Measurements from ENCODE around the gene STX19.
"Not testable (repeated sequence)": the region's sequence is repeated elsewhere in the genome, so short reads cannot be mapped to it uniquely, and the experiment has no call there.

Gene STX19

GRCh38 chr3:93988283-93988682 lies 40.1 kb downstream of the STX19 start:
- H3K27me3 Mint-ChIP-seq, result no peaks in the 10 kb centered on the region
- no peaks in the 10 kb centered on the region for H3K36me3 Mint-ChIP-seq (ENCODE audit: insufficient read depth)
- H3K4me1 Mint-ChIP-seq, result peaks cover 5% of the 10 kb centered on the region
- DNase-seq (ENCODE audit: low spot score in 2 of 2) (no peak), ATAC-seq (replicated peaks; ENCODE audit: extremely low read depth, poor library complexity, severe bottlenecking) (no peak)
- no peak overlapping the region for H3K27ac Mint-ChIP-seq (ENCODE audit: low read depth)
- H3K4me3 Mint-ChIP-seq, result no peak overlapping the region
- no peaks in the 10 kb centered on the region for H3K9me3 Mint-ChIP-seq

DNA sequence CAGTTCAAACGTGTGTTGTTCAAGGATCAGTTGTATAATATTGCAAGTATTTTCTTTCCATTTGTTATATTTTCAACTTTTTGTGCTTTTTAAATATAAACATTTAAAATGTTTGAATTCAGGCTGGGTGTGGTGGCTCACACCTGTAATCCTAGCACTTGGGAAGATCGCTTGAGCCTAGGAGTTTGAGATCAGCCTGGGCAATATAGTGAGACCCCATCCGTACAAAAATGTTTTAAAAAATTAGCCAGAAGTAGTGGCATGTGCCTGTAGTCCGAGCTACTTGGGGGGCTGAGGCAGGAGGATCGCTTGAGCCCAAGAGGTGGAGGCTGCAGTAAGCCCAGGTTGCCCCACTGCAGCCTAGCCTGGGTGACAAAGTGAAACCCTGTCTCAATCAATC lies 43.8 kb downstream of the STX19 start:
- Mint-ChIP-seq H3K36me3 (ENCODE audit: insufficient read depth) (peaks cover 5% of the 10 kb centered on the region), H3K4me3 (no peak overlapping the region), H3K27ac (ENCODE audit: low read depth) (no peak overlapping the region), H3K27me3 (no peaks in the 10 kb centered on the region), H3K4me1 (peaks cover 14% of the 10 kb centered on the region), H3K9me3 (no peaks in the 10 kb centered on the region)
- DNase-seq (ENCODE audit: low spot score in 2 of 2), result no peak
- ATAC-seq (replicated peaks; ENCODE audit: extremely low read depth, poor library complexity, severe bottlenecking), result no peak

DNA sequence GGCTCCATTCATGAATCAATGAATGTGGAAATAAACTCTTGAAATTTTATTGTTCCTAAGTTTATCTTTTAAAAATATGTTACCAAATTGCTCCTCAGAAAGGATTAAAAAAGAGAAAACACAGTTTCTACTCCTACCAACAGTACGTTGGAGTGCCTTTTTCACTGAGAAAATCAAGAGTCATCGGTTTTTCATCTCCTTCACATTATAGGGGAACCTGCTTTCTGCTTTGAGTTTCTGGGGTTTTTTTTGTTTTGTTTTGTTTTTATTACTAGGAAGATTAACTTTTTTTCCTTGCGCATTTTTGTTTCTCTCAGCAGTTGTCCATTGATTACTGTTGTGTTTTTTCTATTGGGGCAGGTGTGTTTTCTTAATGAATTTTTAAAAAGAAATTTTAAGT lies 45.0 kb downstream of the STX19 start:
- no peaks in the 10 kb centered on the region for H3K9me3 Mint-ChIP-seq
- ATAC-seq (replicated peaks; ENCODE audit: extremely low read depth, poor library complexity, severe bottlenecking) (no peak), DNase-seq (ENCODE audit: low spot score in 2 of 2) (no peak)
- H3K4me3 Mint-ChIP-seq, result no peak overlapping the region
- peaks cover 19% of the 10 kb centered on the region for H3K4me1 Mint-ChIP-seq
- H3K27ac Mint-ChIP-seq (ENCODE audit: low read depth), result no peak overlapping the region
- H3K36me3 Mint-ChIP-seq (ENCODE audit: insufficient read depth), result peaks cover 5% of the 10 kb centered on the region
- no peaks in the 10 kb centered on the region for H3K27me3 Mint-ChIP-seq

DNA sequence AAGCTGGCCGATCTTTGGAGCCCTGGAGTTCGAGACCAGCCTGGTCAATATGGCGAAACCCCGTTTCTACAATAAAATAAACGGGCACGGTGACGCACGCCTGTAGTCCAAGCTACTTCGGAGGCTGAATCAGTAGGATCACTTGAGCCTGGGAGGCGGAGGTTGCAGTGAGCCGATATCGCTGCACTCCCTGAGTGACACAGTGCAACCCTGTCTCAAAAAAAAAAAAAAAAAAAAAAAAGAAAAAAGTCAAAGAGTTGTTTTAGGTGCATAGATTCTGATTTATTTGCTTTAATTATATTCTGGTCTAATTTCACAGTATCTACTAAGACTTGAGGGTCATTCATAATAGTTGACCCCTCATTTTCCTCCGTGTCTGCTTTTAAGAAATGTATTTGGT lies 46.7 kb downstream of the STX19 start:
- Mint-ChIP-seq H3K36me3 (ENCODE audit: insufficient read depth) (peaks cover 5% of the 10 kb centered on the region), H3K27me3 (no peaks in the 10 kb centered on the region), H3K27ac (ENCODE audit: low read depth) (no peak overlapping the region), H3K4me3 (no peak overlapping the region), H3K4me1 (peaks cover 19% of the 10 kb centered on the region), H3K9me3 (no peaks in the 10 kb centered on the region)
- no peak for ATAC-seq (replicated peaks; ENCODE audit: extremely low read depth, poor library complexity, severe bottlenecking)
- DNase-seq (ENCODE audit: low spot score in 2 of 2), result no peak

- peak; percentile 80 to 90 for DNase-seq (ENCODE audit: low spot score in 2 of 2)
- peaks cover 19% of the 10 kb centered on the region for H3K4me1 Mint-ChIP-seq
These were observed 48.3 kb downstream of the STX19 start, which contains the start of gene ARL13B for GRCh38 chr3:93979850-93980676. Gene ARL13B, plus strand, starts transcription at chr3:93980155. Its CDS starts 269 bp downstream, at chr3:93980424.

GRCh38 chr3:93973131-93974126 lies 55.0 kb downstream of the STX19 start, which contains the start of gene PROS1:
Gene PROS1, minus strand, starts transcription at chr3:93973896. Its CDS starts 147 bp downstream, at chr3:93973749.
- Mint-ChIP-seq H3K27me3 (peaks cover 24% of the 10 kb centered on the region), H3K9me3 (no peaks in the 10 kb centered on the region), H3K36me3 (ENCODE audit: insufficient read depth) (peaks cover 4% of the 10 kb centered on the region), H3K4me3 (peak within 1 kb of the TSS; percentile 80), H3K27ac (ENCODE audit: low read depth) (no peak within 1 kb of the TSS), H3K4me1 (peaks cover 14% of the 10 kb centered on the region)
- ATAC-seq (replicated peaks; ENCODE audit: extremely low read depth, poor library complexity, severe bottlenecking), result peak; percentile 87
- no peak for DNase-seq (ENCODE audit: low spot score in 2 of 2)

More at GRCh38 chr3:93979850-93980676, 48.3 kb downstream of the STX19 start, which contains the start of gene ARL13B:
- Mint-ChIP-seq H3K9me3 (no peaks in the 10 kb centered on the region), H3K27ac (ENCODE audit: low read depth) (peak within 1 kb of the TSS; percentile 95), H3K27me3 (no peaks in the 10 kb centered on the region), H3K36me3 (ENCODE audit: insufficient read depth) (peaks cover 7% of the 10 kb centered on the region), H3K4me3 (peak within 1 kb of the TSS; percentile 90)
- peak; percentile 100 for ATAC-seq (replicated peaks; ENCODE audit: extremely low read depth, poor library complexity, severe bottlenecking)

- H3K27ac Mint-ChIP-seq (ENCODE audit: low read depth), result no peak overlapping the region
- no peak overlapping the region for H3K4me3 Mint-ChIP-seq
- peaks cover 24% of the 10 kb centered on the region for H3K27me3 Mint-ChIP-seq
These were observed 58.4 kb downstream of the STX19 start for GRCh38 chr3:93969997-93970396.

GRCh38 chr3:93969443-93969842 lies 59.0 kb downstream of the STX19 start:
- Mint-ChIP-seq H3K4me3 (no peak overlapping the region), H3K27me3 (peaks cover 24% of the 10 kb centered on the region), H3K4me1 (peaks cover 14% of the 10 kb centered on the region), H3K27ac (ENCODE audit: low read depth) (no peak overlapping the region), H3K36me3 (ENCODE audit: insufficient read depth) (peaks cover 2% of the 10 kb centered on the region), H3K9me3 (no peaks in the 10 kb centered on the region)
- ATAC-seq (replicated peaks; ENCODE audit: extremely low read depth, poor library complexity, severe bottlenecking) (no peak), DNase-seq (ENCODE audit: low spot score in 2 of 2) (no peak)

More at GRCh38 chr3:93969997-93970396, 58.4 kb downstream of the STX19 start:
- H3K4me1 Mint-ChIP-seq, result peaks cover 14% of the 10 kb centered on the region
- DNase-seq (ENCODE audit: low spot score in 2 of 2) (no peak), ATAC-seq (replicated peaks; ENCODE audit: extremely low read depth, poor library complexity, severe bottlenecking) (no peak)
- peaks cover 2% of the 10 kb centered on the region for H3K36me3 Mint-ChIP-seq (ENCODE audit: insufficient read depth)
- H3K9me3 Mint-ChIP-seq, result no peaks in the 10 kb centered on the region

DNA sequence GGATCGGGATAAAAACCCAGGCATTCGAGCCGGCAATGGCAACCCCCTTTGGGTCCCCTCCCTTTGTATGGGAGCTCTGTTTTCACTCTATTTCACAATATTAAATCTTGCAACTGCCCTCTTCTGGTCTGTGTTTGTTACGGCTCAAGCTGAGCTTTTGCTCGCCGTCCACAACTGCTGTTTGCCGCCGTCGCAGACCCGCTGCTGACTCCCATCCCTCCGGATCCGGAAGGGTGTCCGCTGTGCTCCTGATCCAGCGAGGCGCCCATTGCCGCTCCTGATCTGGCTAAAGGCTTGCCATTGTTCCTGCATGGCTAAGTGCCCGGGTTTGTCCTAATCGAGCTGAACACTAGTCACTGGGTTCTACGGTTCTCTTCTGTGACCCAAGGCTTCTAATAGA lies 63.3 kb downstream of the STX19 start:
- not testable (repeated sequence) for ATAC-seq (replicated peaks; ENCODE audit: extremely low read depth, poor library complexity, severe bottlenecking); H3K4me3 Mint-ChIP-seq; H3K4me1 Mint-ChIP-seq; H3K27ac Mint-ChIP-seq (ENCODE audit: low read depth); H3K36me3 Mint-ChIP-seq (ENCODE audit: insufficient read depth); DNase-seq (ENCODE audit: low spot score in 2 of 2); H3K9me3 Mint-ChIP-seq
- H3K27me3 Mint-ChIP-seq, result peaks cover 11% of the 10 kb centered on the region

All from central memory CD8-positive, alpha-beta T cell (primary cell).